ENCODE results near the gene POLN.

Gene POLN

DNA sequence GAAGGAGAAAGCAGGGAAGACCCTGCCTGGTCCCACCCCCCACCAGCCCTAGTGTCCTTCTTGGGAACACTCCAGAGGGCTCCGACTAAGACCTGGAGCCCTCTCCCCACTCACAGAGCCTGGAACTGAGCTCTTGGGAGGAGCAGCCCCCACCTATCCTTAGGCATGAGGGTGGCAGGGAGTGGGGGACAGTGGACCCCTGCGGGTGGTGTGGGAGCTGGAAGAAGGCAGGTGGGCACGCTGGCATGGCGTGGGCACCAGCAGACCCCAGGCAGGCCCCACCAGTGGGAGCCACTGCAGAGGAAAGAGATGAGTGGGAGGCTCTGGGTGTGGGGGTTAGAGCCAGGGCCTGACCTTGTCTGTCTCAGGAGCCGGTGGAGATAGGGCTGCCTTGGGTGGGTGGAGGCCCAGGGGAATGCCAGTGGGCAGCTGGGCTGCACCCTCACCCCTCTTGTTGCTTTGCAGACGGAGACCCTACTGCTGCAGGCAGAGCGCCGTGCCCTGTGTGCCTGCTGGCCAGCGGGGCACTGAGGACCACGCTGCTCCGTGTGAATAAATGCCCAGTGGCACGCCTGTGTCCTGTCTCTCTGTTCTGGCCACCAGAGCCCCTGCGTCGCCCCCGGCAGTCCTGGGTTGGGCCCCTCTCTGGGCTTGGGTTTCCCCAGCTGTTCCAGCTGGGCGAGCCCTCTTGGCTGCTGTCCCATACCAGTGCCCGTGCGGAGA is 198.4 kb downstream of the POLN start:
- no peak for DNase-seq (ENCODE audit: low read depth, low spot score)
- TF ChIP-seq, protein P1, sequence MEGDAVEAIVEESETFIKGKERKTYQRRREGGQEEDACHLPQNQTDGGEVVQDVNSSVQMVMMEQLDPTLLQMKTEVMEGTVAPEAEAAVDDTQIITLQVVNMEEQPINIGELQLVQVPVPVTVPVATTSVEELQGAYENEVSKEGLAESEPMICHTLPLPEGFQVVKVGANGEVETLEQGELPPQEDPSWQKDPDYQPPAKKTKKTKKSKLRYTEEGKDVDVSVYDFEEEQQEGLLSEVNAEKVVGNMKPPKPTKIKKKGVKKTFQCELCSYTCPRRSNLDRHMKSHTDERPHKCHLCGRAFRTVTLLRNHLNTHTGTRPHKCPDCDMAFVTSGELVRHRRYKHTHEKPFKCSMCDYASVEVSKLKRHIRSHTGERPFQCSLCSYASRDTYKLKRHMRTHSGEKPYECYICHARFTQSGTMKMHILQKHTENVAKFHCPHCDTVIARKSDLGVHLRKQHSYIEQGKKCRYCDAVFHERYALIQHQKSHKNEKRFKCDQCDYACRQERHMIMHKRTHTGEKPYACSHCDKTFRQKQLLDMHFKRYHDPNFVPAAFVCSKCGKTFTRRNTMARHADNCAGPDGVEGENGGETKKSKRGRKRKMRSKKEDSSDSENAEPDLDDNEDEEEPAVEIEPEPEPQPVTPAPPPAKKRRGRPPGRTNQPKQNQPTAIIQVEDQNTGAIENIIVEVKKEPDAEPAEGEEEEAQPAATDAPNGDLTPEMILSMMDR (IDR thresholded peaks at IDR 0.05; ENCODE audit: low read depth, low read length): no peak
- in situ Hi-C loops (cut with HindIII; ENCODE audit: low sequenced_read_pairs): no loop called here
- H3K4me3 ChIP-seq (ENCODE audit: low read depth, low read length): no peak overlapping the region

DNA sequence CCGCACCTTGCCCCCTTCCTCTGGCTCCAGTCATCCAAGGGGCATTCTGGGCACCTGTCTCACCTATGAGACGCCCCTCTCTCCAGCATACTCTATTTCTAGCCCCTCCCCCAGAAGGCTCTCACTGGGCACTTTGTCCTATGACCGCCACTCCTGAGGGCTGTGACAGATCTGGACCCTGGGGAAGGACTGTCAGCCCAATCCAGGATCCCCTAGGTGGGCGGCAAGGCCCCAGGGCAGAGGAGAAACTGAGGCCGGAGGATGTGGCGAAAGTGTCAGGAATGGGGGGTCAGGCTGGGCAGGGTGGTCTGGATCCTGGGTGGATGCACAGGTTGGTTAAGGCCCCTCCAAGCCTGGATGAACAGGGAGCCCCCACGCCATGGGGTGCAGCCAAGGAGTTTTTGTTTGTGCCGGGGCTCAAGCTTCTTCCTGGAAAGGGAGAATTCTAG is 198.9 kb downstream of the POLN start:
- no peak for DNase-seq (ENCODE audit: low read depth, low spot score)
- TF ChIP-seq, protein P1 (IDR thresholded peaks at IDR 0.05; ENCODE audit: low read depth, low read length): no peak
- in situ Hi-C loops (cut with HindIII; ENCODE audit: low sequenced_read_pairs): no loop called here
- H3K4me3 ChIP-seq (ENCODE audit: low read depth, low read length): peak overlapping the region; percentile 66

DNA sequence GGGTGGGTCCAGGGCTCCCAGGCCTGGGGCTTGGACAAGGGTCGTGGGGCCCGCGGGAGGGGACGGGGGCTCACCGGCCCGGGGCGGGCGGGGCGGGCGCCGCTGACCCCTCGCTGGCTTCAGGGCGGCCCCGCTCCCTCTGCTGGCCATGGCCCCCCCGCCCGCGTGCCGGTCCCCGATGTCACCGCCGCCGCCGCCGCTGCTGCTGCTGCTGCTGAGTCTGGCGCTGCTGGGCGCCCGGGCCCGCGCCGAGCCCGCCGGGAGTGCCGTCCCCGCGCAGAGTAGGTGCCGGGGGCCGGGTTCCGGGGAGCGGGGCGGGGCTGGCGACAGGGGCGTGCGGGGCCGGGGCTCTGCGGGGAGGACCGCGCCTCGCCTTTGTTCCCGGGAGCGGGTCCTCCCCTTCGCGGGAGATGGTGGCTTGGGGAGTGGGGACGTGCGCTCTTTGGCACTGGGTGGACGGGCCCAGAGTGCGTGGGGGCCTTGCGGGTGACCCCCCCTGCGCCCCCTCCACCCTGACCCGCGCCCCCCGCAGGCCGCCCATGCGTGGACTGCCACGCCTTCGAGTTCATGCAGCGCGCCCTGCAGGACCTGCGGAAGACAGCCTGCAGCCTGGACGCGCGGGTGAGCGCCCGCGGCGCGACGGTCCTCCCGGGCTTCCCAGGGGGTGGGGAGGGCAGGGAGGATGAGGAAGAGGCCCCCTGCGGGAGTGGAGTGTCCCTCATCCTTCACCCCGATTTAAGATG is 199.5 kb downstream of the POLN start:
- TF ChIP-seq, protein P1 (IDR thresholded peaks at IDR 0.05; ENCODE audit: low read depth, low read length): no peak
- peak overlapping the region; percentile 66 for H3K4me3 ChIP-seq (ENCODE audit: low read depth, low read length)
- in situ Hi-C loops (cut with HindIII; ENCODE audit: low sequenced_read_pairs): no loop called here
- DNase-seq (ENCODE audit: low read depth, low spot score): no peak

DNA sequence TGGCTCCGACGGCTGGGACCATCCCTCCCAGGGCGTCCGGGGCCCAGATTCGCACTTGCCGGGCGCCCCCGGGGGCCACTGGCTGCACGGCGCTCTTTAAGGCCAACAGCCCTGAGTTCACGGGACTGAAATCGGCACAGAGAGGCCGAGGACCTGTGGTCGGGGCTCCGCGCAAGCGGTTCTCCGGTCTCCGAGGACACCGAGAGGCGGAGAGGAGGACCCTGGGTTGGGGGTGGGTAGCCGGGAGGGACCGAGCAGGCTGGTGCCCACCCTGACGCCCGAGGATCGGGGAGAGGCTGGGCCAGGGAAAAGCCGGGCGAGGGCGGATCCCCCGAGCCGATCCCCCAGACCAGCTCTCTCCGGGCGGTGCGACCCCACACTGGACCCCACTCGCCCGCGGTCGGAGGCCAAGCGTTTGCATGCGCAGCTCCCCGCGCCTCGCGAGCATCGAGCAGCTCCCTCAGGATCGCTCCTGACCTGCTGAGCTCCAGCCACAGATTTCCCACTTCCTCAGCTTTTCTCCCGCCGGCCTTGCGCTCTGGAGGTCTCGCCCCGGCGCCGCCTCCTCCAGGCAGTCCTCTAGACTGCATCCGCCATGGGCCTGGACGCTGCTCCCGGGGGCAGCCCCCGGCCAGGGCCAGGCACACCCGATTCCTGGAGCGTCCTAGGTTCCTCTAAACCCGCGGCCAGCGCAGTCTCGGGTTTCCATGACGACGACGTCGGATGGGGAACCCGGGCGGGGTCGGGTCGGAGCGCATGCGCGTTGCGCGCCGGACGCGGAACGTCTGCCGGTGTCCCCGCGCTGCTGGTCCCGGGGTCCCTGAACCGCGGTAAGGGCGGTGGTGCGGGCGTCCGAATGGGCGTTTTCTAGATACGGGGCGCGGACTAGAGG is 200.4 kb downstream of the POLN start:
- DNase-seq (ENCODE audit: low read depth, low spot score): peak; percentile 53
- peak overlapping the region; percentile 66 for H3K4me3 ChIP-seq (ENCODE audit: low read depth, low read length)
- TF ChIP-seq, protein P1 (IDR thresholded peaks at IDR 0.05; ENCODE audit: low read depth, low read length): no peak
- in situ Hi-C loops (cut with HindIII; ENCODE audit: low sequenced_read_pairs): no loop called here

GRCh38 chr4:2040391-2041238 is 201.3 kb downstream of the POLN start:
- no peak overlapping the region for H3K4me3 ChIP-seq (ENCODE audit: low read depth, low read length)
- TF ChIP-seq, protein P1 (IDR thresholded peaks at IDR 0.05; ENCODE audit: low read depth, low read length): no peak
- DNase-seq (ENCODE audit: low read depth, low spot score): no peak
- in situ Hi-C loops (cut with HindIII; ENCODE audit: low sequenced_read_pairs): no loop called here

All from astrocyte of the spinal cord (primary cell).